Measurements from ENCODE around the gene GOSR2. TPM values are rescaled to one million over a fixed set of nuclear protein-coding genes. Genes with fewer than 3 reads are reported as not detected.

The GOSR2 gene
- total and polyA plus RNA-seq, 2 experiments from 2014 or later = 47.7 to 62.8 TPM

DNA sequence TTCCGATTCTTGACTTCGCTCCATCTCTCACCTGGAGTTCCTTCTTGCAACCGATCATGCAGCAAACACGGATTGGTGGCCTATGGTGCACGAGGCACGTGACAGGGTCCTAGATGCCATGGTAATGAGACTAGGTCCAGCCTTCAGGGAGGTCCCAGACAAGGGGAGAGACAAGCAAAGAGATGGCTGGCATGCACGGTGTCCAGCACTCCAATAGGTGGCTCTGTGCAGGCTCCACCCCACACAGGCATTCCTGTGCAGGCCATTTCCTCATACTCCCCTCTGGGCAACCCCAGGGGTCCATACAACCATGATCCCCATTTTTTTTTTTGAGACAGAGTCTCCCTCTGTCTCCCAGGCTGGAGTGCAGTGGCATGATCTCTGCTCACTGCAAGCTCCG, 40.3 kb upstream of the GOSR2 start:
- WGBS (ENCODE audit: low lambda C conversion rate, missing lambda C conversion rate) = 90% methylated on average over 8 of the region's 8 CpGs
- TF ChIP-seq, protein P1, sequence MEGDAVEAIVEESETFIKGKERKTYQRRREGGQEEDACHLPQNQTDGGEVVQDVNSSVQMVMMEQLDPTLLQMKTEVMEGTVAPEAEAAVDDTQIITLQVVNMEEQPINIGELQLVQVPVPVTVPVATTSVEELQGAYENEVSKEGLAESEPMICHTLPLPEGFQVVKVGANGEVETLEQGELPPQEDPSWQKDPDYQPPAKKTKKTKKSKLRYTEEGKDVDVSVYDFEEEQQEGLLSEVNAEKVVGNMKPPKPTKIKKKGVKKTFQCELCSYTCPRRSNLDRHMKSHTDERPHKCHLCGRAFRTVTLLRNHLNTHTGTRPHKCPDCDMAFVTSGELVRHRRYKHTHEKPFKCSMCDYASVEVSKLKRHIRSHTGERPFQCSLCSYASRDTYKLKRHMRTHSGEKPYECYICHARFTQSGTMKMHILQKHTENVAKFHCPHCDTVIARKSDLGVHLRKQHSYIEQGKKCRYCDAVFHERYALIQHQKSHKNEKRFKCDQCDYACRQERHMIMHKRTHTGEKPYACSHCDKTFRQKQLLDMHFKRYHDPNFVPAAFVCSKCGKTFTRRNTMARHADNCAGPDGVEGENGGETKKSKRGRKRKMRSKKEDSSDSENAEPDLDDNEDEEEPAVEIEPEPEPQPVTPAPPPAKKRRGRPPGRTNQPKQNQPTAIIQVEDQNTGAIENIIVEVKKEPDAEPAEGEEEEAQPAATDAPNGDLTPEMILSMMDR (IDR thresholded peaks at IDR 0.05; ENCODE audit: poor library complexity) = no peak
- TF ChIP-seq EZH2 (IDR thresholded peaks at IDR 0.05; ENCODE audit: borderline replicate concordance) (no peak), EZH2phosphoT487 (IDR thresholded peaks at IDR 0.05; ENCODE audit: low read depth, severe bottlenecking, unreplicated experiment) (no peak)
- Histone ChIP-seq H3K9me2 (replicated peaks; ENCODE audit: insufficient read depth) (no peaks in the 10 kb centered on the region), H3K9me3 (ENCODE audit: low read depth) (no peaks in the 10 kb centered on the region), H3K4me3 (no peak overlapping the region), H3K27ac (no peak overlapping the region), H2AFZ (no peak overlapping the region), H3K27me3 (no peaks in the 10 kb centered on the region), H3K79me2 (no peaks in the 10 kb centered on the region), H3K4me2 (no peak overlapping the region), H3K36me3 (replicated peaks; ENCODE audit: insufficient read depth, low read depth) (no peaks in the 10 kb centered on the region), H4K20me1 (ENCODE audit: insufficient read depth, poor library complexity, severe bottlenecking) (no peaks in the 10 kb centered on the region), H3K4me1 (ENCODE audit: insufficient read depth) (no peaks in the 10 kb centered on the region)
- DNase-seq (ENCODE audit: low spot score) = no peak

DNA sequence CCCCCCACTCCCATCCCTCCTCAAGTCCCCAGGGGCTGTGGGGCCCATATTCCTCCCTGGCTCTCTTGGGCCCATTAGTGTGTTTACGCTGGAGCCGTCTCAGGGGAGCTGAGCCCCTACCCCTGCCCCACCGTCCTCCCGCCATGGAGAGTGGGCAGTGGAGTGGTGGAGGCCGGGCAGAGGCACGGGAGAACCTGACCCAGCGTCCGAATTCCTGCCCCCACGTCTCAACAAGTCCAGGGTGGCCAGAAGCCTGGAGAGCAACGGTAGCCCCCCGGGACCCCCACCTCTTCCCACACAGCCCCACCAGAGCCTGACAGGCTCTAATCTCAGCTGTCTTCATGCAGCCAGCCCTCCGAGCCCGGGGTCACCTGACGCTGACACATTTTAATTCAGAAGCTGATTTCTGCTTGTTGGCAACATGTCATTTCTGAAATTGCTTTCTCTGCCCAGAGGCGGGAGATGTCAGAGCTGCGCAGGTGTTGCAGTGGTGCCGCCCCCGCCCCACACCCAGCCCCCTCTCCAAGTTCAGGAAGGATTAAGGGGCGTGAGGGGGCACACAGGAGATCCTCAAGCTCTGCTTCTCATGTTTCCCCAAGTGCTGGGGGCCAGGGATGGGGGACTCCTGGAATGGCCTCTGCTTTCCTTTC, 39.0 kb upstream of the GOSR2 start:
- 77% methylated on average over 14 of the region's 19 CpGs for WGBS (ENCODE audit: low lambda C conversion rate, missing lambda C conversion rate)
- no peak for DNase-seq (ENCODE audit: low spot score)
- no peaks in the 10 kb centered on the region for H3K27me3 ChIP-seq
- no peaks in the 10 kb centered on the region for H4K20me1 ChIP-seq (ENCODE audit: insufficient read depth, poor library complexity, severe bottlenecking)
- TF ChIP-seq, protein P1 (IDR thresholded peaks at IDR 0.05; ENCODE audit: poor library complexity) = no peak
- no peak for TF ChIP-seq EZH2phosphoT487 (IDR thresholded peaks at IDR 0.05; ENCODE audit: low read depth, severe bottlenecking, unreplicated experiment)
- TF ChIP-seq EZH2 (IDR thresholded peaks at IDR 0.05; ENCODE audit: borderline replicate concordance) = no peak
- no peaks in the 10 kb centered on the region for H3K79me2 ChIP-seq
- H3K9me2 ChIP-seq (replicated peaks; ENCODE audit: insufficient read depth) = no peaks in the 10 kb centered on the region
- no peaks in the 10 kb centered on the region for H3K36me3 ChIP-seq (replicated peaks; ENCODE audit: insufficient read depth, low read depth)
- H2AFZ ChIP-seq = no peak overlapping the region
- peak overlapping the region; percentile 8 for H3K4me2 ChIP-seq
- H3K4me1 ChIP-seq (ENCODE audit: insufficient read depth) = no peaks in the 10 kb centered on the region
- no peaks in the 10 kb centered on the region for H3K9me3 ChIP-seq (ENCODE audit: low read depth)
- H3K4me3 ChIP-seq = no peak overlapping the region
- no peak overlapping the region for H3K27ac ChIP-seq

DNA sequence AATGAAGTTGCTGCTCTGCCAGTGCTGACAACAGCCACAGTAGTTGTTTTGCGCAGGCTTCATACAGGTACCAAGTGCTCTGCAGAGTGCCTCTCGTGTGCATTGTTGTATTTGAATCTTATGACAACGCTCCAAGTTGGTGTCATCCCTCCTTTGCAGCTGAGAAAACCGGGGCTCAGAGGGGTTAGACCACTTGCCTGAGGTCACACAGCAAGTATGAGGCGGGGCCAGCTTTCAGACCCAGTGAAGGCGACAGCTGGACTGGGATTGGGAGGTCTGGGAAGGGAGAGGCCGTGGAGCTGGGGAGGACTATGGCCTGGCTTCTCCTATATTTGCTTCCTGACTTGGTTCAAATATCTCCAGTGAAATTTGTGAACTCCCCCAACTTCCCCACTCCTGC, 38.4 kb upstream of the GOSR2 start:
- Histone ChIP-seq H3K27me3 (no peaks in the 10 kb centered on the region), H3K9me2 (replicated peaks; ENCODE audit: insufficient read depth) (no peaks in the 10 kb centered on the region), H3K4me2 (peak overlapping the region; percentile 8), H3K4me3 (no peak overlapping the region), H4K20me1 (ENCODE audit: insufficient read depth, poor library complexity, severe bottlenecking) (no peaks in the 10 kb centered on the region), H3K9me3 (ENCODE audit: low read depth) (no peaks in the 10 kb centered on the region), H3K79me2 (no peaks in the 10 kb centered on the region), H2AFZ (no peak overlapping the region), H3K4me1 (ENCODE audit: insufficient read depth) (no peaks in the 10 kb centered on the region), H3K36me3 (replicated peaks; ENCODE audit: insufficient read depth, low read depth) (no peaks in the 10 kb centered on the region), H3K27ac (no peak overlapping the region)
- TF ChIP-seq, protein P1 (IDR thresholded peaks at IDR 0.05; ENCODE audit: poor library complexity) = no peak
- TF ChIP-seq EZH2 (IDR thresholded peaks at IDR 0.05; ENCODE audit: borderline replicate concordance) (no peak), EZH2phosphoT487 (IDR thresholded peaks at IDR 0.05; ENCODE audit: low read depth, severe bottlenecking, unreplicated experiment) (no peak)
- DNase-seq (ENCODE audit: low spot score) = no peak
- 91% methylated on average over 7 of the region's 7 CpGs for WGBS (ENCODE audit: low lambda C conversion rate, missing lambda C conversion rate)

Data from hepatocyte (in vitro differentiated cells).